GM10847 (cell line): Measurements from ENCODE around the gene VWA3A.

Experiments used
- POLR2A ChIP-seq: IDR thresholded peaks from 2 replicates; pipeline ENCODE4 v1.6.1; 2011; ENCODE audit not compliant: insufficient read length; ENCODE audit errors: extremely low read depth

Gene VWA3A

GRCh38 chr16:22117609-22118008, 25.3 kb downstream of the VWA3A start:
- no peak for TF ChIP-seq POLR2A

DNA sequence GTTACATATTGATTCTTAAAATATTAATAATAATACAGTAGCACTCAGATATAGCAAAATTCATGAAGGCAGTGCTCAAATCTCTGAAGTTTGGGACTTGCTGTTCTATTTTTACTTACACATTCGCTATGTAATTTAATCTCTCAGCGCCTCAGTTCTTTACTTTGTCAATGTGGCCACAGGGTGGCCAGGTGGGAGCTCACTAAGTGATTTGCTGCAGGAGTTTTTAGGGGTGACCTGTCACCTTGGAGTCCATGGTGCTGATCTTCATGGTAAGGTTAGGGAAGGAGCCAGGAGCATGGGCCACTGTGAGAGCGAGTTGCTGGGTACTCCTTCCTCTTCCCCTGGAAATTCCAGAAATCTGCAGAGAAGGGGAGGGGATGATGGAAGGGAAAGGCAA, 28.1 kb downstream of the VWA3A start:
- no peak for TF ChIP-seq POLR2A

DNA sequence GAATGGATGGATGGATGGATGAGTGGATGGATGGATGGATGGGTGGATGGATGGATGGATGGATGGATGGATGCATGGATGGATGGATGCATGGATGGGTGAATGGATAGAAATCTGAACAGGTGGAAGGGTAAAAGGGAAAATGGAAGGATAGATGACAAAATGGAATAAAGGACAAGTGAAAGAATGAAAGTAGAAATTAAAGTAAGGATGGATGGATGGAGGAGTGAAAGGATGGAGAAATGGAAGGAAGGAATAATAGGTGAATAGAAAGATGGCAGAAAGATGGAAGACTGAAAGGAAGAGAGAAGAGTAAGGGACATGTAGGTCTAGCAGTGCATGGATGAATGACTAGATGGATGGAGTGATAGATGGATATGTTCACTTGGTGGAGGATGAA, 29.9 kb downstream of the VWA3A start:
- no peak for TF ChIP-seq POLR2A

- no peak for TF ChIP-seq POLR2A
Measured at GRCh38 chr16:22123146-22123545, 30.8 kb downstream of the VWA3A start.

DNA sequence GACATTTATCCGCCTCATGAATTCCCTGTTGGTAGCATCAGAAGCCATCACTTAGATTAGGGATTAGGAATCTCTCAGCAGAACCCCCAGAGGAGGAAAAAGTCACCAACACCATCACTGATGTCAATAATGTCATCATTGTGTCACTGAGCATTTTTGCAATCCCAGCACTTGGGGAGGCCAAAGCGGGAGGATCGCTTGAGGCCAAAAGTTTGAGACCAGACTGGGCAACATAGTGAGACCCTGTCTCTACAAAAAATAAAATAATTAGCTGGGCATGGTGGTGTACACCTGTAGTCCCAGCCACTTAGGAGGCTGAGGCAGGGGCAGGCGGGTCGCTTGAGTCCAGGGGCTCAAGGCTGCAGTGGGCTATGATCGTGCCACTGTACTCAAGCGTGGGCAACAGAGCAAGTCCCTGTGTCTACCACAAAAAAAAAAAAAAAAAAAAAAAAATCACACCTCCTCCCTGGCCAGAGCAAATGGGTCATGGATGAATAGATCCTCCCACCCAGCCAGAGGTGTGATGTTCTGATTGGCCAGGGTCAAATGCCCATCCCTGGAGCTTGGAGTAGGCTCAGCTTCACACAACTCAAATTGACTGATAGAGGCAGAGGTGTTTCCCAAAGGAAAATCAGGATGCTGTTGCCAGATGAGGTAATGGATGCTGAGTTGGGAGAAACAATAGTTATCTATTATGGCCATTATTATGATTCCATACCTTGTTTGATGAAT, 31.6 kb downstream of the VWA3A start:
- no peak for TF ChIP-seq POLR2A

GRCh38 chr16:22124583-22125284, 32.4 kb downstream of the VWA3A start:
- TF ChIP-seq POLR2A, result no peak

DNA sequence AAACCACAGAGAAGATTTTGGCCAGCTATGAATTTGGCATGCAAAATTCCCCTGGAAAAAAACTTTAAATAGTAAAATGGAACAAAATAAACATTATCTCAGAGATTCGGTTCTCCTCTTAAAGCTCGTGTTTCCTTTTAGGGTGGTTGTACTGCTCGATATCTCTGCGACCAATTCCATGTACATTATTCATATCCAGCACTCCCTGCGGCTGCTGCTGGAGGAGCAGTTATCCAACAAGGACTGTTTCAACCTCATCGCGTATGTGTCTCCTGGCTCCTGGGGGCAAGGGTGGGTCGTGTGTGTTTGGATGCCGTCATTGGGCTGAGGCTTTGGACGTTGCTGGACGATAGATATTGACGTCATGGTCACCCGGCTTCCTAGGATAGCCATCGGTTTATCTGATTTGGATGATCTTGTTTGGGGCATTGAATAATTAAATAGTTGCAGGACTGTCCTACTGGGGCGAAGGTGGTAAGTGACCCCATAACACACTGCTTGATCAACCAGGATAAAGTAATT, 33.8 kb downstream of the VWA3A start:
- no peak for TF ChIP-seq POLR2A

DNA sequence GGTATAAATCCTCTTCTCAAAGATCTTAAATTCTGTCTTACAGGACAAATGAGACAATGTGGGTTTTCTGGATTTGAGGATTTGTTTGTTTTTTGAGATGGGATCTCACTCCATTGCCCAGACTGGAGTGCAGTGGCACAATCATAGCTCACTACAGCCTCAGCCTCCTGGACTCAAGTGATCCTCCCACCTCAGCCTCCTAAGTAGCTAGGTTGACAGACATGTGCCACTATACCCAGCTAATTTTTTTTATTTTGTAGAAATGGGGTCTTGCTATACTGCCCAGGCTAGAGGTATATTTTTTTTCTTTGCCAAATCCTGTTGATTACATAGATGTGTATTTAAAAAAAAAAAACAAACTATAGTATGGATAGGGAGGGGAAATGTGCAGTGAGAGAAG, 38.2 kb downstream of the VWA3A start:
- TF ChIP-seq POLR2A, result no peak

DNA sequence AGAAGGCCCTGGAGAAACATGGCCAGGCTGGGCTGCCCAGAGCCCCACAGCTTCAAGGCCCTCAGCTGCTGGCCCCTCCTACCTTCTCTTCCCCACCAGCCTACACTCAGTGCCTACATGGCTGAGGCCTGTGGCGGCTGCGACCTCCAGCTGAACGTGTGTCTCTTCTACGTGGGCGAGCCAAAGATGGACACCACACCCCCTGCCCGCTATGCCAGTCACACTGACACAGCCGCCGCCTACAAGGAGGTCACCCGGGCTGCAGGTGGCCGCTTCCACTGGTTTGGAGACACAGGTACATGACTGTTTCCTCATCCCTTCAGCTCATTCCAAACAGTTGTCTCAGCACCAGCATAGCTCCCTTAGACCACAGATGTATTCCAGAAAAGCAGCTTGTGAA, 40.5 kb downstream of the VWA3A start:
- no peak for TF ChIP-seq POLR2A

- no peak for TF ChIP-seq POLR2A
Measured at GRCh38 chr16:22138482-22138881, 46.1 kb downstream of the VWA3A start.

GRCh38 chr16:22139008-22139407, 46.7 kb downstream of the VWA3A start:
- no peak for TF ChIP-seq POLR2A

GRCh38 chr16:22139732-22140131, 47.4 kb downstream of the VWA3A start:
- no peak for TF ChIP-seq POLR2A

- no peak for TF ChIP-seq POLR2A
Measured at GRCh38 chr16:22141767-22142166, 49.4 kb downstream of the VWA3A start.

DNA sequence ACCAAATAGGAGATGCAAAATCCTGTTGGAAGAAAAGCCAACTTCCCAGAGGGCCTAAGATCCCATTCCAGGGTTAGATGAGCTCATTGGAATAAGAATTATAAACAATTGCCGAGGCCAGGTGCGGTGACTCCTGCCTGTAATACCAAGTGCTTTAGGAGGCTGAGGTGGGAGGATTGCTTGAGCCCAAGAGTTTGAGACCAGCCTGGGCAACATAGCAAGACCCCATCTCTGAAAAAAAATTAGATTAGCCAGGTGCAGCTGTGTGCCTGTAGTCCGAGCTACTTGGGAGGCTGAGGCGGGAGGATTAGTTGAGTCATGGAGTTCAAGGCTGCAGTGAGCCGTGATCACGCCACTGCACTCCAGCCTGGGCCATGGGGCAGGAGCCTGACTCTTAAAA, 52.2 kb downstream of the VWA3A start:
- TF ChIP-seq POLR2A, result no peak

DNA sequence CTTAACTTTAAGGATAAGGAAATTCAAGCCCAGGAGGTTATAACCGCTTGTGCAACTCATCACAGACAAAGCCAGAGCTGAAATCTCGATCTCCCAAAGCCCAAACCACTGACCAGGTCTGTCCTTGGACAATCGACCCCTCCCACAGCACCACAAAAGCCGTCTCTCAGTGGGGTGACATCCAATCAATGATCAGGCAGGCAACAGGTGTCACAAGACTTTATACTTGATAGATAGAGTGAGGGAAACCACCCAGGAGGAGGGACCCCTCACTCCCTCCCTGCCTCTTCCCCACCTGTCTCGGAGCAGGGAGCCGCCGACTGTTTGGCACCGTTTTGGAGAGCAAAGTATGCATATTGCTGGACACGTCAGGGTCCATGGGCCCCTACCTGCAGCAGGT, 55.5 kb downstream of the VWA3A start:
- no peak for TF ChIP-seq POLR2A

GRCh38 chr16:22151246-22151998, 59.1 kb downstream of the VWA3A start:
- no peak for TF ChIP-seq POLR2A
